GM23338 (cell line): ENCODE measurements around the gene APOBEC3B.

Experiments
- CREB1 ChIP-seq: fragments of 250-450 bp; sonication (Bioruptor Pico); IDR thresholded peaks from 2 replicates; pipeline ENCODE4 v1.5.0; 2020; ENCODE audit warnings: low read depth, mild to moderate bottlenecking, moderate library complexity
- CTCF ChIP-seq, 2 experiments: fragments of 200-600 bp in 1 of 2; sonication (generic) in 1 of 2; conservative IDR thresholded peaks; 2 replicates each; pipeline versions ENCODE4 v1.5.1 to v1.6.1; 2016 to 2017; ENCODE audit warnings: antibody characterized with exemption in 2 of 2, low read depth in 2 of 2, mild to moderate bottlenecking in 2 of 2, moderate library complexity in 1 of 2
- ETS1 ChIP-seq: IDR thresholded peaks from 2 replicates; pipeline ENCODE4 v1.6.1; 2016; ENCODE audit warnings: antibody characterized with exemption
- EZH2 ChIP-seq: fragments of 200-600 bp; sonication (generic); IDR thresholded peaks from one replicate; pipeline ENCODE4 v1.8.0; 2017; ENCODE audit warnings: antibody characterized with exemption, mild to moderate bottlenecking, low read depth; ENCODE audit not compliant: unreplicated experiment
- EZH2phosphoT487 ChIP-seq: fragments of 200-600 bp; sonication (generic); IDR thresholded peaks from one replicate; pipeline ENCODE4 v1.8.1; 2018; ENCODE audit warnings: antibody characterized with exemption; ENCODE audit not compliant: unreplicated experiment
- JUNB ChIP-seq: IDR thresholded peaks from one replicate; pipeline ENCODE4 v1.6.1; 2016; ENCODE audit warnings: antibody characterized with exemption; ENCODE audit not compliant: unreplicated experiment
- NANOG ChIP-seq: IDR thresholded peaks from 2 replicates; pipeline ENCODE4 v1.6.1; 2016; ENCODE audit warnings: antibody characterized with exemption, borderline replicate concordance
- POLR2AphosphoS5 ChIP-seq: IDR thresholded peaks from 2 replicates; pipeline ENCODE4 v1.6.1; 2016; ENCODE audit warnings: antibody characterized with exemption, low read depth
- REST ChIP-seq: IDR thresholded peaks from one replicate; pipeline ENCODE4 v1.6.1; 2018; ENCODE audit warnings: antibody characterized with exemption; ENCODE audit not compliant: unreplicated experiment
- ZNF331 ChIP-seq: fragments of 250-450 bp; sonication (Bioruptor Pico); IDR thresholded peaks from 2 replicates; pipeline ENCODE4 v1.5.0; 2020; ENCODE audit warnings: low read depth, mild to moderate bottlenecking, moderate library complexity

GRCh38 chr22:38973289-38974169 lies 8.6 kb upstream of the APOBEC3B start:
- peak; percentile 85 to 95 for TF ChIP-seq CTCF (conservative IDR thresholded peaks at IDR 0.05; ENCODE audit: low read depth in 2 of 2)
- TF ChIP-seq EZH2, result no peak
- no peak for TF ChIP-seq EZH2phosphoT487
- TF ChIP-seq JUNB, result no peak
- TF ChIP-seq ETS1, result no peak
- no peak for TF ChIP-seq POLR2AphosphoS5
- TF ChIP-seq REST, result no peak
- no peak for TF ChIP-seq NANOG
- no peak for TF ChIP-seq ZNF331 (CRISPR knock-in tag)
- no peak for TF ChIP-seq CREB1 (CRISPR knock-in tag)
